Measurements from ENCODE around the gene HSPA1A.
A peak's percentile ranks its signal among the peaks of the same experiment; 100 is the strongest.
"Not testable (repeated sequence)": the region's sequence is repeated elsewhere in the genome, so short reads cannot be mapped to it uniquely, and the experiment has no call there.

Gene HSPA1A

DNA sequence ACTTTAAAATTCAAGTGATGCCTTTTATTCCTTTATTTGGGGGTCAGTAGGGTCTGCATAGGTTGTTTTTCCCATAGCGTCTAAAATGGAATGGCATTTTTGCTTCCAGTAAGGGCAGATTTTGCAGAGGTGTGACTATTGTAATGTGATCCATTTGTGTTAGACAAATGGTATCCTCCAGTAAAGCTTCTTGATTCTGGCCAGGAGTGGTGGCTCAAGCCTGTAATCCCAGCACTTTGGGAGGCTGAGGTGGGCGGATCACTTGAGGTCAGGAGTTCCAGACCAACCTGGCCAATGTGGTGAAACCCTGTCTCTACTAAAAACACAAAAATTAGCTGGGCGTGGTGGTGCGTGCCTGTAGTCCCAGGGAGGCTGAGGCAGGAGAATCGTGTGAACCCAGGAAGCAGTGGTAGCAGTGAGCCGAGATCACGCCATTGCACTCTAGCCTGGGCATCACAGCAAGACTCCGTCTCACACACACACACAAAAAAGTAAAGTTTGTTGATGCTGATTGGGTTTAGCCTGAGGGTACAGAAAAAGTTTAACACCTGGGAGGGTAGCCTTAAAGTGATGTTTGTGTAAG lies 2.7 kb downstream of the HSPA1A start:
- H3K9me3 Mint-ChIP-seq, H3K27me3 Mint-ChIP-seq, DNase-seq, ATAC-seq: not testable (repeated sequence)
- Mint-ChIP-seq H3K4me3 (peak overlapping the region; percentile 85 to 91), H3K4me1 (peaks cover 59% of the 10 kb centered on the region), H3K27ac (peak overlapping the region; percentile 89 to 91)

DNA sequence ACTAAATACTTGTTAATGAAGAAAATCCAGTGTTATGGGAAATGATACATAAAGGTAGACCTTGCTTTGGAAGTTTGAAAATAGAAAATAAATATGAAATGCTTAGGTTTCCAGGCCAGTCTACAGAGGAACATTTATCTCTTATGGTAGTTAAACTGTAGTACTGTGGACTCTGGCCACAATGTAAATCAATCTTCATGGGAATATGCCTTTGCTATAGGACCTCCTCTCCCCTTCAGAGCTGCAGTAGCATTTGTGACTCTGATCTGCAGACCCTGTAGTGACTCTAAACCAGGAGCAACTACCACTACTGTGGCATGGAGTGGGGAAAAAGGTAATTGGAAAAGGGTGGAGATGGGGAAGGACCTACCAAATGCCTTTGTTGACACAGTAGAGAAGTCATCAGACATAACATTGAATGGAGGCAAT lies 4.5 kb downstream of the HSPA1A start:
- DNase-seq (no peak), ATAC-seq (no peak)
- H3K4me3 Mint-ChIP-seq: peak overlapping the region in 1 of 2 donors; percentile 9
- no peak overlapping the region for H3K27ac Mint-ChIP-seq
- H3K27me3 Mint-ChIP-seq: no peaks in the 10 kb centered on the region
- no peaks in the 10 kb centered on the region for H3K9me3 Mint-ChIP-seq
- H3K4me1 Mint-ChIP-seq: peaks cover 57% of the 10 kb centered on the region

DNA sequence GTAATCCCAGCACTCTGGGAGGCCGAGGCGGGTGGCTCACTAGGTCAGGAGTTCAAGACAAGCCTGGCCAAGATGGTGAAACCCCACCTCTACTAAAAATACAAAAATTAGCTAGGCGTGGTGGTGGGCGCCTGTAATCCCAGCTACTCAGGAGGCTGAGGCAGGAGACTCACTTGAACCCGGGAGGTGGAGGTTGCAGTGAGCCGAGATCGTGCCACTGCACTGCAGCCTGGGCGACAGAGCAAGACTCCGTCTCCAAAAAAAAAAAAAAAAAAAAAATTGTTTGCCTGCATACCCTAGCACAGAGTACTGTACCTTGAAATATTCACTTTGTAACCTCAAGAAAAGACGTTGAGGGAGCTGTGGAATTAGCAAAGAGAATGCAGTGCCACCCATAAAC lies 5.1 kb downstream of the HSPA1A start:
- not testable (repeated sequence) for H3K27ac Mint-ChIP-seq

DNA sequence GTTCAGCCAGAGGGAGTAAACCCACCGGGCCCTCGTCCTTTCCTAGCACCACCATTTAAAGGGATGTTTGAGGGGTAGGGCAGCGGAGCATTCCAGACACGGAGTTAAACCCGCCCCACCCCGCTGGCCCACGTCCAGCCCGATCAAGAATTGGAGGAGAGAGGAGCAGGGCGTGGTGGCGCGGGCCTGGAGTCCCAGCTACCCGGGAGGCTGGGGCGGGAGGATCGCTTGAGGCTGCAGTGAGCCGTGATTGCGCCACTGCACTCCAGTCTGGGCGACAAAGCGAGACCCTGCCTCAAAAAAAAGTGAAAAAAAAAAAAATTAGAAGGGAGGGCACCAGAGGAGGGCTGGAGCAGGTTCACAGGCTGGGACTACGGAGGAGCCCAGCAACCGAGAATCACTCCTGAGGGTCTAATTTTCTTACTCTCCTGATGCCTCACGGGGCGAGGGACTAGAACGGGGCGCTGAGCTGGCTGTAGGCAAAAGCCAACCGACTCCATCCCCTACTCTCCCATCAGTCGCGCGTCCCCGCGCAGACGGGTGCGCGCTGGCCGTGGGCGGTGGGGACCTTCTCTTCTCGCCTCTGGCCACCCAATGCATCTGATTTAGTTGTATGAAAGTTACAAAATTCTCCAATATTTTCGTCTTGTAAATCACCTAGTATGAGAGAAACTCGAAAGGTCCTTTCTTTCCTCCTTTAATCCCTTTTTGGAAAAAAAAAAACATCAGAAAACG lies 6.1 kb downstream of the HSPA1A start:
- DNase-seq: peak; percentile 65 to 73
- H3K27ac Mint-ChIP-seq: peak overlapping the region; percentile 98 to 99

More for the DNA sequence above, 5.1 kb downstream of the HSPA1A start:
- H3K27me3 Mint-ChIP-seq, DNase-seq, H3K9me3 Mint-ChIP-seq, ATAC-seq: not testable (repeated sequence)
- peaks cover 60% of the 10 kb centered on the region for H3K4me1 Mint-ChIP-seq
- peak overlapping the region; percentile 93 to 96 for H3K4me3 Mint-ChIP-seq

DNA sequence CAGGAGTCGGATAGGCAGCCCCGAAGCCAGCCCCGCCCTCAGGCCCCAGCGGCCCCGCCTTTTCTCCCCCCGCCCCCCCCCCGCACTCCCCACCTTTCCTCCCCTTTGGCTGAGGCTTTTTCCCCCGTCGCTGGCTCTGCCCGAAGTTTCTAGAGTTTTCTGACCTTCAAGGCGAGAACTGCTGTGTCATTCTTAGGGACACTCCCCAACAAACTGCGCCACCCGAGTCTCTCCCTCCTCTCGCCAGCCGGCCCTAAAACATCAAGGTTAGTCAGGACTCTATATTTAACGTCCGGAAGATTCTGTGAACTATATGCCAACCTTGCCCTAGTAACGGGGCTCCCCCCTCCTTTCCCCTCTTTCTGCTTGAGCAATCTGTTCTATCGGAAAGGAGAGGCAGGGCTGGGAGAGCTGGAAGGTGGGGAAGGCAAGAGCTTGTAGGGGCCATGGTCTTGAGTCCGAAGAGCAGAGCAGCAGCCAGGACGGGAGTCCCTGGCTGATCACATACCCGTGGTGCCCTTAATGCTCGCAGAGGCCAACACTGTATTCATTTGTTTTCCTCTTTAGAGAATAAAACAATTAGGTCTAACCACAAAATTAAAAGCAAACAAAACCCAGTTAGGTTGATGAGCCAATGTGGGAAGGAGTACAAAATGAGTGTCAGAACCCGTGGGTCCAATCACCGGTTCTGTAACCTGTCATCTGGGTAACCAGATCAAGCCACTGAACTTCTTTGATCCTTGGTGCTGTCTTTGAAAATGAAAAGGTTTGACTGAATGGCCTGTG lies 6.9 kb downstream of the HSPA1A start:
- DNase-seq (peak; percentile 50 to 69), ATAC-seq (peak; percentile 51)
- Mint-ChIP-seq H3K4me3 (peak overlapping the region; percentile 93 to 96), H3K27me3 (no peaks in the 10 kb centered on the region), H3K4me1 (peaks cover 78% of the 10 kb centered on the region), H3K9me3 (no peaks in the 10 kb centered on the region), H3K27ac (peak overlapping the region; percentile 98 to 99)

More for the DNA sequence above, 6.1 kb downstream of the HSPA1A start:
- H3K4me1 Mint-ChIP-seq: peaks cover 71% of the 10 kb centered on the region
- H3K9me3 Mint-ChIP-seq: no peaks in the 10 kb centered on the region
- no peaks in the 10 kb centered on the region for H3K27me3 Mint-ChIP-seq
- H3K4me3 Mint-ChIP-seq: peak overlapping the region; percentile 93 to 96
- peak; percentile 65 for ATAC-seq

DNA sequence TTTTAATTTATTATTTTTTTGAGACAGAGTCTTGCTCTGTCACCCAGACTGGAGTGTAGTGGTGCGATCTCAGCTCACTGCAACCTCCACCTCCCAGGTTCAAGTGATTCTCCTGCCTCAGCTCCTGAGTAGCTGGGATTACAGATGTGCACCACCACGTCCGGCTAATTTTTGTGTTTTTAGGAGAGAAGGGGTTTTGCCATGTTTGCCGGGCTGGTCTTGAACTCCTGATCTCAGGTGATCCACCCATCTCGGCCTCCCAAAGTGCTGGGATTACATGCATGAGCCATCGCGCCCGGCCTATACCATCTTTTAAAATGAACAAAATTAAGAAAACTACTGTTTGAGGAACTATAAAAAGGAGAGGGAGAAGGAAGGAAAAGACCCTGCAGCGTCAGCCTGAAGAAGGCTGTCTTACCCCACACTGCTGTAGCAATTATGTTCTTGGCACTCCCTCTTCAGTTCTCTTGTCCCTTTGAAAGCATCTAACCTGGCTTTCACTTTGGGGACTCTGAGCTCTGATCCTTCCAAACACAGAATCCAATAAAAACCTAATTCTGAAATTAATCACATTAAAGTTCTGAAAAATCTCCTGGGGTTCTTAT lies 8.4 kb downstream of the HSPA1A start:
- peaks cover 66% of the 10 kb centered on the region for H3K4me1 Mint-ChIP-seq
- H3K27me3 Mint-ChIP-seq, DNase-seq, ATAC-seq, H3K4me3 Mint-ChIP-seq, H3K27ac Mint-ChIP-seq, H3K9me3 Mint-ChIP-seq: not testable (repeated sequence)

DNA sequence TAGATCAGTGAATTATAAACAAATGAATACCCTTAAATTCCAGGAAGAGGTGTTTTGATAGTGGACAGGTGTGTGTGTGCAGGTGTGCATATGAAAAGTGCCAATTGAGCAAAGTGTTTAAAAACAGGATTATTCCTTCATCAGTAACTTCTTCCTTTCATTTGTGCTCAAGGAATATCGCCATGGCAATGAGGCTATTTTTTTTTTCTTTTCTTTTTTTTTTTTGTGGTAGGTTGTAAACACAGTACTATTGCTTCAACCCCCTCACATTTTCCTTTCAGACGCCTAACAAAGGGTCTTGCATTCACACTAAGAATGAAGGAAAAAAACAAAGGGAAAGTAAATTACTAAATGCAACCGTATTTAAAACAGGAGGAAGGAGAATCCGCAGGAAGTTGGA lies 10.2 kb downstream of the HSPA1A start:
- no peak for DNase-seq
- Mint-ChIP-seq H3K27me3 (no peaks in the 10 kb centered on the region), H3K4me3 (peak overlapping the region in 1 of 2 donors; percentile 89), H3K27ac (peak overlapping the region in 1 of 2 donors; percentile 86), H3K4me1 (peaks cover 59% of the 10 kb centered on the region), H3K9me3 (no peaks in the 10 kb centered on the region)
- ATAC-seq: no peak

DNA sequence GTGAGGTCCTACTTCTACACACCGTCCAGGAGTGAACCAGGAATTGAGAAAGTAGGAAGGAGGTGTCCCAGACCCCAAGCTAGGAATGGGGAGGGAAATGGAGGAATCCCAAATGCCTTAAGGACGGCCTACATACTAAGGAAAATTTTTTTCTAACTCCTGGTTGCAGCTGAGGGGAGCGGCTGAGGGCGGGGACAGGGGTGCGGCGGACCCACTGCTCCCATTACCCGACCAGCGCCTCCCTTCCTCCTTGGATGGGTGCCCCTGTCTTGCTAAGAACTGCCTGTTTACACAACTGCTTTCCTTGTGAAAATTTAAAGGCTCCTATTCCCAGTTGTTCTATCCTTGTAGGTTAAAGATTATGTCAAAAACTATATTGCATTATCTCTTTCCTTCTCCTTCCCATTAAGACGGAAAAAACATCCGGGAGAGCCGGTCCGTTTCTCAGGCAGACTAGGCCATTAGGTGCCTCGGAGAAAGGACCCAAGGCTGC lies 11.5 kb downstream of the HSPA1A start:
- no peaks in the 10 kb centered on the region for H3K9me3 Mint-ChIP-seq
- H3K27me3 Mint-ChIP-seq: no peaks in the 10 kb centered on the region
- no peak for DNase-seq
- ATAC-seq: peak; percentile 21
- H3K4me3 Mint-ChIP-seq: peak overlapping the region; percentile 89 to 90
- H3K4me1 Mint-ChIP-seq: peaks cover 55% of the 10 kb centered on the region
- H3K27ac Mint-ChIP-seq: peak overlapping the region; percentile 97

DNA sequence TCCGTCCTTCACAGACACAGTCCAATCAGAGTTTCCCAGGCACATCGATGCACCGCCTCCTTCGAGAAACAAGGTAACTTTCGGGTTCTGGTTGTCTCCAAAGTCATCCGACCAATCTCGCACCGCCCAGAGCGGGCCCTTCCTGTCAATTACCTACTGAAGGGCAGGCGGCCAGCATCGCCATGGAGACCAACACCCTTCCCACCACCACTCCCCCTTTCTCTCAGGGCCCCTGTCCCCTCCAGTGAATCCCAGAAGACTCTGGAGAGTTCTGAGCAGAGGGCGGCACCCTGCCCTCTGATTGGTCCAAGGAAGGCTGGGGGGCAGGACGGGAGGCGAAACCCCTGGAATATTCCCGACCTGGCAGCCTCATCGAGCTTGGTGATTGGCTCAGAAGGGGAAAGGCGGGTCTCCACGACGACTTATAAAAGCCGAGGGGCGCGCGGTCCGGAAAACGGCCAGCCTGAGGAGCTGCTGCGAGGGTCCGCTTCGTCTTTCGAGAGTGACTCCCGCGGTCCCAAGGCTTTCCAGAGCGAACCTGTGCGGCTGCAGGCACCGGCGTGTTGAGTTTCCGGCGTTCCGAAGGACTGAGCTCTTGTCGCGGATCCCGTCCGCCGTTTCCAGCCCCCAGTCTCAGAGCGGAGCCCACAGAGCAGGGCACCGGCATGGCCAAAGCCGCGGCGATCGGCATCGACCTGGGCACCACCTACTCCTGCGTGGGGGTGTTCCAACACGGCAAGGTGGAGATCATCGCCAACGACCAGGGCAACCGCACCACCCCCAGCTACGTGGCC lies 12.1 kb downstream of the HSPA1A start, which contains the start of gene HSPA1B:
Gene HSPA1B (plus strand): TSS at position 453 of the 794 bp plus-strand sequence. CDS start 213 bp downstream, at position 666.
- H3K27ac Mint-ChIP-seq: peak within 1 kb of the TSS; percentile 97
- peaks cover 50% of the 10 kb centered on the region for H3K4me1 Mint-ChIP-seq
- no peaks in the 10 kb centered on the region for H3K9me3 Mint-ChIP-seq
- ATAC-seq (peak; percentile 89), DNase-seq (peak; percentile 95 to 98)
- H3K27me3 Mint-ChIP-seq: no peaks in the 10 kb centered on the region
- H3K4me3 Mint-ChIP-seq: peak within 1 kb of the TSS; percentile 89 to 90

DNA sequence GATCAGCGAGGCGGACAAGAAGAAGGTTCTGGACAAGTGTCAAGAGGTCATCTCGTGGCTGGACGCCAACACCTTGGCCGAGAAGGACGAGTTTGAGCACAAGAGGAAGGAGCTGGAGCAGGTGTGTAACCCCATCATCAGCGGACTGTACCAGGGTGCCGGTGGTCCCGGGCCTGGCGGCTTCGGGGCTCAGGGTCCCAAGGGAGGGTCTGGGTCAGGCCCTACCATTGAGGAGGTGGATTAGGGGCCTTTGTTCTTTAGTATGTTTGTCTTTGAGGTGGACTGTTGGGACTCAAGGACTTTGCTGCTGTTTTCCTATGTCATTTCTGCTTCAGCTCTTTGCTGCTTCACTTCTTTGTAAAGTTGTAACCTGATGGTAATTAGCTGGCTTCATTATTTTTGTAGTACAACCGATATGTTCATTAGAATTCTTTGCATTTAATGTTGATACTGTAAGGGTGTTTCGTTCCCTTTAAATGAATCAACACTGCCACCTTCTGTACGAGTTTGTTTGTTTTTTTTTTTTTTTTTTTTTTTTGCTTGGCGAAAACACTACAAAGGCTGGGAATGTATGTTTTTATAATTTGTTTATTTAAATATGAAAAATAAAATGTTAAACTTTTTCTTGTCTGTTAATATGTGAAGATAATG lies 14.4 kb downstream of the HSPA1A start:
- DNase-seq (peak in 1 of 2 donors; percentile 42), ATAC-seq (no peak)
- Mint-ChIP-seq H3K4me3 (peak overlapping the region; percentile 93 to 97), H3K9me3 (no peaks in the 10 kb centered on the region), H3K27me3 (no peaks in the 10 kb centered on the region), H3K27ac (peak overlapping the region; percentile 38 to 94), H3K4me1 (peaks cover 45% of the 10 kb centered on the region)

DNA sequence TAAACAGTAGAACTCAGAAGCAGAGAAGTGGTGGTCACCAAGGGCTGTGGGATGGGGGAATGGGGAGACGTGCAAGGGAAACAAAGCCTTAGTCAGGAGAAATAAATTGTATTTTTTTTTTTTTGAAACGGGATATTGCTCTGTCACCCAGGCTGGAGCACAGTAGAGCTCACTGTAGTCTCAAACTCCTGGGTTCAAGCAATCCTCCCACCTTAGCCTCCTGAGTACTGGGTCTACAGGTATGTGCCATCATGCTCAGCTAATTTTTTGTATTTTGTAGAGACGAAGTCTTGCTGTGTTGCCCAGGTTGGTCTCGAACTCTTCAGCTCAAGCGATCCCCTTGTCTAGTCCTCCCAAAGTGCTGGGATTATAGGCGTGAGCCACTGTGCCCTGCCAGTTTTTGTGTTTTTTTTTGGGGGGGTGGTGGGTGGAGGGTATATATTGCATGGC lies 15.6 kb downstream of the HSPA1A start:
- DNase-seq (no peak), ATAC-seq (no peak)
- Mint-ChIP-seq H3K27me3 (no peaks in the 10 kb centered on the region), H3K27ac (peak overlapping the region; percentile 92 to 94), H3K4me1 (peaks cover 35% of the 10 kb centered on the region), H3K4me3 (peak overlapping the region; percentile 93 to 97), H3K9me3 (no peaks in the 10 kb centered on the region)

DNA sequence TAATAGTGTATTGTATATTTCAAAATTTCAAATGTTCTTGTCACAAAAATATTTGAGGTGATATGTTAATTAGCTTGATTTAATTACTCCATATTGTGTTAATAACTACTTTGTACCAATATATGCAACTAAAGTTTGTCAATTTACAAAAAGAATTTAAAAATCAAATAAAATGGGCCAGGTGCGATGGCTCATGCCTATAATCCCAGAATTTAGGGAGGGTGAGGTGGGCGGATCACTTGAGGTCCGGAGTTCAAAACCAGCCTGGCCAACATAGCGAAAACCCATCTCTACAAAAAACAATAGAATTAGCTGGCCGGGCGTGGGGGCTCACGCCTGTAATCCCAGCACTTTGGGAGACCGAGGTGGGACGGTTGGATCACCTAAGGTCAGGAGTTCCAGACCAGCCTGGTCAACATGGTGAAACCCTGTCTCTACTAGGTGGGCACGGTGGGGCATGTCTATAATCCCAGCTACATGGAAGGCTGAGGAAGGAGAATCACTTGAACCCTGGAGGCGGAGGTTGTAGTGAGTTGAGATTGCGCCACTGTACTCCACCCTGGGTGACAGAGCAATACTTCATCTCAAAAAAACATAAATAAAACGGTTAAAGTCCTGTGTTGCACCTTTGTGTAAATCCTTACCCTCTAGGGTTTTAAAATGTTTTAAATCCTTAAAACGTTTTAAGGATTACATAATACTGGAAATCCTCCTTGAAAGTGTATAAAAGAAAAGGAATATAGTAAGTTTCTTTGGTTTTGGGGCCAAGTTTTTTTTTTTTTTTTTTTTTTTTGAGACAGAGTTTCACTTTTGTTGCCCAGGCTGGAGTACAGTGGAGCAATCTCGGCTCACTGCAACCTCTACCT lies 16.2 kb downstream of the HSPA1A start:
- H3K9me3 Mint-ChIP-seq: no peaks in the 10 kb centered on the region
- peak overlapping the region; percentile 93 to 97 for H3K4me3 Mint-ChIP-seq
- H3K4me1 Mint-ChIP-seq: peaks cover 35% of the 10 kb centered on the region
- ATAC-seq (no peak), DNase-seq (no peak)
- no peak overlapping the region for H3K27ac Mint-ChIP-seq
- no peaks in the 10 kb centered on the region for H3K27me3 Mint-ChIP-seq

All from stimulated activated naive CD8-positive, alpha-beta T cell treated with anti-CD3 and anti-CD28 coated beads, Interleukin-15, amount 100 ng/mL, for 72 hours (primary cell).